ENCODE data around the gene RPS27. TPM values are rescaled to one million over a fixed set of nuclear protein-coding genes. Genes with fewer than 3 reads are reported as not detected.

Gene RPS27
- total RNA-seq, 2 donors from 2014 or later, result 1,800 to 2,084 TPM

DNA sequence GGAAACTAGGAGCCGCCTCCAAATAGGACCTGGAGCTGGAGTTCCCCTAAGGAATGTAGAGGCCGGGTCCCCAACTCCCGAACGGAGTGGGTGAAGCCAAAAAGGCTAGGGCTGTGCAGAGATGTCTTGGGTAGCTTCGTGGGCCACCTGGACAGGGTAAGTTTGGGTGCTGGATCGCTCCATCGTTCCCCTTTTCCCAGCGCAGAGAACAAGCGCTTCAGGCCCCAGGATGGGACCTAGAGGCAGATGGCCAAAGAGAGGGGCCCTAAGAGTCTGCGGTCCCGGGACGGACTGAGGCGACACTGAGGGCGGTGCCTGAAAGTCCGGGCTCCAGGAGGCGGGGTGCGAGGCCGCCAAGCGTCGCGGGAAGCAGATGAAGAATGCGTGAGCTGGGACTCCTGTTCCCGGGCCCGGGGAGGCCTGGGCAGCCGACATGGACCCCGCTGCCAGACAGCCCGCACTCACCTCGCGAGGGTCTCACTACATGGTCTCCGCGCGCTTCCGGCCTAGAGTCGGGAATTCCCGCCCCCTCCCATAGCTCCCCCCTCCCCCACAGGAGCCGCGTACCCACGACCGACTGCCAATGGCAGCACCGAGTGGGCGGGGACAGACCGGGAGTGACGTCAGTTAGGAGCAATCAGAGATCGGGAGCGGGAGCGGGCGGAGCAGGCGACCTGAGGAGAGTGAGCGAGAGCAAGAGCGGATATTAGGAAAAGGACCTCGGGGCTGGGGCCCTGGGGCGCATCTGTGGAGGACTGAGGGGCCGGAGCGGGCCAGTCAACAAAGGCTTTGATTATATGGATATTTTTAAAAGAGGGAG, 27.3 kb upstream of the RPS27 start, which contains the start of gene SLC39A1:
Gene SLC39A1 (minus strand): TSS at position 508 of the 820 bp plus-strand sequence. CDS start 822 bp downstream, outside the sequence.
- Histone ChIP-seq H3K9me3 (ENCODE audit: control insufficient read depth, low read length) (no peaks in the 10 kb centered on the region), H3K9ac (ENCODE audit: extremely low read depth, low read length, poor library complexity, severe bottlenecking) (peak within 1 kb of the TSS; percentile 99), H3K27ac (ENCODE audit: low read depth, low read length) (peak within 1 kb of the TSS; percentile 96), H3K27me3 (ENCODE audit: control insufficient read depth, insufficient read depth, low read length, poor library complexity, severe bottlenecking) (no peaks in the 10 kb centered on the region), H3K36me3 (ENCODE audit: control insufficient read depth, insufficient read depth, low read length) (peaks cover 19% of the 10 kb centered on the region), H3K4me1 (ENCODE audit: control insufficient read depth, insufficient read depth, low read length) (no peaks in the 10 kb centered on the region), H3K4me3 (ENCODE audit: low read length) (peak within 1 kb of the TSS; percentile 99)
- Mint-ChIP-seq H3K9me3 (no peaks in the 10 kb centered on the region), H3K4me1 (peaks cover 39% of the 10 kb centered on the region), H3K36me3 (ENCODE audit: low read depth) (peaks cover 27% of the 10 kb centered on the region), H3K4me3 (peak within 1 kb of the TSS; percentile 89), H3K27me3 (ENCODE audit: insufficient read depth) (no peaks in the 10 kb centered on the region), H3K27ac (peak within 1 kb of the TSS; percentile 99)
- WGBS, 2 experiments (ENCODE audit: insufficient coverage in 1 of 2, insufficient read length in 1 of 2), result 0% methylated on average over 29 to 54 of the region's 54 CpGs
- DNase-seq, result peak; percentile 100
- TF ChIP-seq, protein P1, sequence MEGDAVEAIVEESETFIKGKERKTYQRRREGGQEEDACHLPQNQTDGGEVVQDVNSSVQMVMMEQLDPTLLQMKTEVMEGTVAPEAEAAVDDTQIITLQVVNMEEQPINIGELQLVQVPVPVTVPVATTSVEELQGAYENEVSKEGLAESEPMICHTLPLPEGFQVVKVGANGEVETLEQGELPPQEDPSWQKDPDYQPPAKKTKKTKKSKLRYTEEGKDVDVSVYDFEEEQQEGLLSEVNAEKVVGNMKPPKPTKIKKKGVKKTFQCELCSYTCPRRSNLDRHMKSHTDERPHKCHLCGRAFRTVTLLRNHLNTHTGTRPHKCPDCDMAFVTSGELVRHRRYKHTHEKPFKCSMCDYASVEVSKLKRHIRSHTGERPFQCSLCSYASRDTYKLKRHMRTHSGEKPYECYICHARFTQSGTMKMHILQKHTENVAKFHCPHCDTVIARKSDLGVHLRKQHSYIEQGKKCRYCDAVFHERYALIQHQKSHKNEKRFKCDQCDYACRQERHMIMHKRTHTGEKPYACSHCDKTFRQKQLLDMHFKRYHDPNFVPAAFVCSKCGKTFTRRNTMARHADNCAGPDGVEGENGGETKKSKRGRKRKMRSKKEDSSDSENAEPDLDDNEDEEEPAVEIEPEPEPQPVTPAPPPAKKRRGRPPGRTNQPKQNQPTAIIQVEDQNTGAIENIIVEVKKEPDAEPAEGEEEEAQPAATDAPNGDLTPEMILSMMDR (conservative IDR thresholded peaks at IDR 0.05), result no peak

DNA sequence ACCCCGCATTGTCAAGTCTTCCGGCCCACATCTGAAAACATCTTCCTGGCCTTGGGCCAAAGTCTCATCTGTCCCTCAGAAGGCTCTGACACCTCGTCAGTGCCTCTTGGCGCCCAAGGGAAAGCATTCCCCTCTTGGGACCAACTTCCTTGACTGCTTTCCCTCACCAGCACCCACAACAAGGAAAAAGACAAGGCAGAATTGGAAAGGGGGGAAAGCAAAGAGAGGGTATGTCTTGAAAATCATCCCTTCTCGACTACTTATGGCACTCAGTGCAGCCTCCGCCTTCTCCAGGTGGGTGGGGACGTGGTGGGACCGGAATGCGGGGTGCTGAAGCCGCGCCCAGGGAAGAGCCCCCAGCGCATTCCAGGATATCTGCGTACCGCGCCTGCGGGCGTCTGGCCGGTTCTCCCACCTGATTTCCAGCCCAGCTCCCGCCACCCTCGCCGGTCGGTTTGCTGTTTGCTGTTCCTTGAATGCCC, 26.7 kb upstream of the RPS27 start:
- Mint-ChIP-seq H3K27ac (peak overlapping the region; percentile 99), H3K4me1 (peaks cover 40% of the 10 kb centered on the region), H3K9me3 (no peaks in the 10 kb centered on the region), H3K4me3 (peak overlapping the region; percentile 89), H3K36me3 (ENCODE audit: low read depth) (peaks cover 27% of the 10 kb centered on the region), H3K27me3 (ENCODE audit: insufficient read depth) (no peaks in the 10 kb centered on the region)
- H3K27ac ChIP-seq (ENCODE audit: low read depth, low read length), result peak overlapping the region; percentile 96
- TF ChIP-seq, protein P1 (conservative IDR thresholded peaks at IDR 0.05), result no peak
- H3K36me3 ChIP-seq (ENCODE audit: control insufficient read depth, insufficient read depth, low read length), result peaks cover 19% of the 10 kb centered on the region
- peak overlapping the region; percentile 99 for H3K4me3 ChIP-seq (ENCODE audit: low read length)
- H3K27me3 ChIP-seq (ENCODE audit: control insufficient read depth, insufficient read depth, low read length, poor library complexity, severe bottlenecking), result no peaks in the 10 kb centered on the region
- no peaks in the 10 kb centered on the region for H3K4me1 ChIP-seq (ENCODE audit: control insufficient read depth, insufficient read depth, low read length)
- H3K9me3 ChIP-seq (ENCODE audit: control insufficient read depth, low read length), result no peaks in the 10 kb centered on the region
- peak overlapping the region; percentile 99 for H3K9ac ChIP-seq (ENCODE audit: extremely low read depth, low read length, poor library complexity, severe bottlenecking)
- WGBS, 2 experiments (ENCODE audit: insufficient coverage in 1 of 2, insufficient read length in 1 of 2), result 0% methylated on average over 6 to 22 of the region's 22 CpGs
- DNase-seq, result peak; percentile 91

DNA sequence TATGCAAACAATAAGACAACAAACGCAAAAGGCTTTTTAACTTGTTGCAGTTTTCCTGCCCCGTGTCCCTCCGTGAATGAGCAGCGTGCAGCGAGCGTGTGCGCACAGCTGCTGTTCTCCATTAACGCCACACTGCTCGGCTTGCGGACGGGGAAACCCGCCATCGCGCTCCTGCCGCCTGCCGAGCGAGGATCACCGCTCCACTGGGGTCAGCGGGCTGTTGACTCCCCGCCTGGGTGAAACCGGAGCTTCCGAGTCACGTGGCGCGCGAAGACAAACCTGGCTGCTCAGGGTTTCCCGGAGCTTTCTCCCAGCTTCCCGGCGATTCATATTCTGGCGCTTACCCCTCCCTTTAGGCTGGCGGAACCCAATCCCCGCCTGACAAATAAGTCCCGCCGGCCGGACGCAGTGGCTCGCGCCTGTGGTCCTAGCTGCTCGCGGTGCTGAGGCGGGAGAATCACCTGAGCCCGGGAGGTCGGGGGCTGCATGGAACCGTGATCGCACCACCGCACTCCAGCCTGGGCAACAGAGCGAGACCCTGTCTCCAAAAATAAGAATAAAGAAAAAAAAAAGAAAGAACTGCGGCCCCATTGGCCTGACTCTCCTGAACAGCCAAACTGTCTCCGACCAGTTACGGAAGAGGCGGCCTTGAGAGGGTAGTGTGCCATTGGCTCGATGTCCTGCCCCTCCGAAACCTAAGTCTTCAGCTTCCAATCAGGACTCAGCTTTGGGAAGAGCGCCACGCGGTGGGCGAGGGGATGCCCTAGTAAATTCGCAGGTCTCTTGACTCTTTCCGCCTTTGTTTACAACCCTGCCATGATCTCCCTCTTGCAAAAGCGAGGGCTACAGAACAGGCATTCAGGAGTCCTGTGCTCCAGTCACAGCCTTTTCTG, 23.2 kb upstream of the RPS27 start, which contains the start of gene CREB3L4:
Gene CREB3L4 (plus strand): TSS at position 796 of the 893 bp plus-strand sequence. CDS start 624 bp downstream, outside the sequence.
- no peaks in the 10 kb centered on the region for H3K9me3 ChIP-seq (ENCODE audit: control insufficient read depth, low read length)
- DNase-seq, result peak; percentile 97
- H3K4me1 Mint-ChIP-seq, result peaks cover 28% of the 10 kb centered on the region
- H3K27ac ChIP-seq (ENCODE audit: low read depth, low read length), result peak within 1 kb of the TSS; percentile 97
- peak within 1 kb of the TSS; percentile 96 for H3K27ac Mint-ChIP-seq
- 0 to 2% methylated on average over 53 to 60 of the region's 60 CpGs for WGBS, 2 experiments (ENCODE audit: insufficient coverage in 1 of 2, insufficient read length in 1 of 2)
- H3K36me3 Mint-ChIP-seq (ENCODE audit: low read depth), result peaks cover 6% of the 10 kb centered on the region
- H3K4me3 ChIP-seq (ENCODE audit: low read length), result peak within 1 kb of the TSS; percentile 97
- H3K9ac ChIP-seq (ENCODE audit: extremely low read depth, low read length, poor library complexity, severe bottlenecking), result peak within 1 kb of the TSS; percentile 76
- no peaks in the 10 kb centered on the region for H3K27me3 Mint-ChIP-seq (ENCODE audit: insufficient read depth)
- TF ChIP-seq, protein P1 (conservative IDR thresholded peaks at IDR 0.05), result peak; percentile 63
- H3K36me3 ChIP-seq (ENCODE audit: control insufficient read depth, insufficient read depth, low read length), result no peaks in the 10 kb centered on the region
- H3K9me3 Mint-ChIP-seq, result no peaks in the 10 kb centered on the region
- H3K4me3 Mint-ChIP-seq, result peak within 1 kb of the TSS; percentile 89
- H3K27me3 ChIP-seq (ENCODE audit: control insufficient read depth, insufficient read depth, low read length, poor library complexity, severe bottlenecking), result no peaks in the 10 kb centered on the region
- H3K4me1 ChIP-seq (ENCODE audit: control insufficient read depth, insufficient read depth, low read length), result no peaks in the 10 kb centered on the region

All from endodermal cell (in vitro differentiated cells).